GM23338 (cell line): ENCODE data around the gene ZBTB7A. TPM values are rescaled to one million over a fixed set of nuclear protein-coding genes. Genes with fewer than 3 reads are reported as not detected.

Experiments used
- POLR2AphosphoS5 ChIP-seq: IDR thresholded peaks from 2 replicates; pipeline ENCODE4 v1.6.1; 2016; ENCODE audit warnings: antibody characterized with exemption, low read depth
- STAT1 ChIP-seq: IDR thresholded peaks from one replicate; pipeline ENCODE4 v1.6.1; 2016; ENCODE audit warnings: antibody characterized with exemption; ENCODE audit not compliant: unreplicated experiment
- ZNF331 ChIP-seq: fragments of 250-450 bp; sonication (Bioruptor Pico); IDR thresholded peaks from 2 replicates; pipeline ENCODE4 v1.5.0; 2020; ENCODE audit warnings: low read depth, mild to moderate bottlenecking, moderate library complexity
- polyA plus RNA-seq: library from polyadenylated mRNA; unstranded; fragments of >200 nt; fragmentation: Nextera tagmentation; extraction: Ambion mirVana; gene quantifications from 2 replicates; pipeline ENCODE4 v1.2.1, GENCODE V29; 2016
- total RNA-seq: library from RNA; depleted of rRNA; stranded (reverse); fragments of >200 nt; shearing (Covaris generic); gene quantifications from 2 replicates; pipeline ENCODE4 v1.2.3, GENCODE V29; 2014
- TF ChIP-seq, protein P1 (sequence below): fragments of 250-450 bp; sonication (Bioruptor Pico); IDR thresholded peaks from 2 replicates; pipeline ENCODE4 v1.5.0; 2020; ENCODE audit warnings: mild to moderate bottlenecking, moderate library complexity
- TF ChIP-seq, protein P2 (sequence below), 2 experiments: fragments of 200-600 bp in 1 of 2; sonication (generic) in 1 of 2; conservative IDR thresholded peaks; 2 replicates each; pipeline versions ENCODE4 v1.5.1 to v1.6.1; 2016 to 2017; ENCODE audit warnings: antibody characterized with exemption in 2 of 2, low read depth in 2 of 2, mild to moderate bottlenecking in 2 of 2, moderate library complexity in 1 of 2
- TF ChIP-seq, protein P3 (sequence below): IDR thresholded peaks from 2 replicates; pipeline ENCODE4 v1.6.1; 2016; ENCODE audit warnings: antibody characterized with exemption
- TF ChIP-seq, protein P4 (sequence below): IDR thresholded peaks from one replicate; pipeline ENCODE4 v1.6.1; 2018; ENCODE audit warnings: antibody characterized with exemption; ENCODE audit not compliant: unreplicated experiment

Gene ZBTB7A
- total and polyA plus RNA-seq, 2 experiments from 2014 or later = 9.5 to 35.0 TPM

DNA sequence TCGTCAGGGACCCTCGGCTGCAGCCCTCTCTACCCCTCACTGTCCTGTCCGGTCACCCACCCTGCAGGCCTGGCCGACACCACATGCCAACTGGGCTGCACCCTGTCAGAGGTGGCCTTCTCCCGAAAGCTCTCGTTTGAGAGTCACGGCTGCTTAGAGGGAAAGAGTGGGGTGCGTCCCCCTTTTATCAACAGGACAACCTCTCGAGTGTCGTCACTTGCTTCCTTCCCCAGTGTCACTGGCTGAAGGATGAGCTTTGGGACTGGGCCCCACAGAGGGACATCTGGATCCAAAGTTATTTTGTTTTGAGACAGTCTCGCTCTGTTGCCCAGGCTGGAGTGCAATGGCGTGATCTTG is 28.8 kb upstream of the ZBTB7A start (continued):
- TF ChIP-seq, protein P1, sequence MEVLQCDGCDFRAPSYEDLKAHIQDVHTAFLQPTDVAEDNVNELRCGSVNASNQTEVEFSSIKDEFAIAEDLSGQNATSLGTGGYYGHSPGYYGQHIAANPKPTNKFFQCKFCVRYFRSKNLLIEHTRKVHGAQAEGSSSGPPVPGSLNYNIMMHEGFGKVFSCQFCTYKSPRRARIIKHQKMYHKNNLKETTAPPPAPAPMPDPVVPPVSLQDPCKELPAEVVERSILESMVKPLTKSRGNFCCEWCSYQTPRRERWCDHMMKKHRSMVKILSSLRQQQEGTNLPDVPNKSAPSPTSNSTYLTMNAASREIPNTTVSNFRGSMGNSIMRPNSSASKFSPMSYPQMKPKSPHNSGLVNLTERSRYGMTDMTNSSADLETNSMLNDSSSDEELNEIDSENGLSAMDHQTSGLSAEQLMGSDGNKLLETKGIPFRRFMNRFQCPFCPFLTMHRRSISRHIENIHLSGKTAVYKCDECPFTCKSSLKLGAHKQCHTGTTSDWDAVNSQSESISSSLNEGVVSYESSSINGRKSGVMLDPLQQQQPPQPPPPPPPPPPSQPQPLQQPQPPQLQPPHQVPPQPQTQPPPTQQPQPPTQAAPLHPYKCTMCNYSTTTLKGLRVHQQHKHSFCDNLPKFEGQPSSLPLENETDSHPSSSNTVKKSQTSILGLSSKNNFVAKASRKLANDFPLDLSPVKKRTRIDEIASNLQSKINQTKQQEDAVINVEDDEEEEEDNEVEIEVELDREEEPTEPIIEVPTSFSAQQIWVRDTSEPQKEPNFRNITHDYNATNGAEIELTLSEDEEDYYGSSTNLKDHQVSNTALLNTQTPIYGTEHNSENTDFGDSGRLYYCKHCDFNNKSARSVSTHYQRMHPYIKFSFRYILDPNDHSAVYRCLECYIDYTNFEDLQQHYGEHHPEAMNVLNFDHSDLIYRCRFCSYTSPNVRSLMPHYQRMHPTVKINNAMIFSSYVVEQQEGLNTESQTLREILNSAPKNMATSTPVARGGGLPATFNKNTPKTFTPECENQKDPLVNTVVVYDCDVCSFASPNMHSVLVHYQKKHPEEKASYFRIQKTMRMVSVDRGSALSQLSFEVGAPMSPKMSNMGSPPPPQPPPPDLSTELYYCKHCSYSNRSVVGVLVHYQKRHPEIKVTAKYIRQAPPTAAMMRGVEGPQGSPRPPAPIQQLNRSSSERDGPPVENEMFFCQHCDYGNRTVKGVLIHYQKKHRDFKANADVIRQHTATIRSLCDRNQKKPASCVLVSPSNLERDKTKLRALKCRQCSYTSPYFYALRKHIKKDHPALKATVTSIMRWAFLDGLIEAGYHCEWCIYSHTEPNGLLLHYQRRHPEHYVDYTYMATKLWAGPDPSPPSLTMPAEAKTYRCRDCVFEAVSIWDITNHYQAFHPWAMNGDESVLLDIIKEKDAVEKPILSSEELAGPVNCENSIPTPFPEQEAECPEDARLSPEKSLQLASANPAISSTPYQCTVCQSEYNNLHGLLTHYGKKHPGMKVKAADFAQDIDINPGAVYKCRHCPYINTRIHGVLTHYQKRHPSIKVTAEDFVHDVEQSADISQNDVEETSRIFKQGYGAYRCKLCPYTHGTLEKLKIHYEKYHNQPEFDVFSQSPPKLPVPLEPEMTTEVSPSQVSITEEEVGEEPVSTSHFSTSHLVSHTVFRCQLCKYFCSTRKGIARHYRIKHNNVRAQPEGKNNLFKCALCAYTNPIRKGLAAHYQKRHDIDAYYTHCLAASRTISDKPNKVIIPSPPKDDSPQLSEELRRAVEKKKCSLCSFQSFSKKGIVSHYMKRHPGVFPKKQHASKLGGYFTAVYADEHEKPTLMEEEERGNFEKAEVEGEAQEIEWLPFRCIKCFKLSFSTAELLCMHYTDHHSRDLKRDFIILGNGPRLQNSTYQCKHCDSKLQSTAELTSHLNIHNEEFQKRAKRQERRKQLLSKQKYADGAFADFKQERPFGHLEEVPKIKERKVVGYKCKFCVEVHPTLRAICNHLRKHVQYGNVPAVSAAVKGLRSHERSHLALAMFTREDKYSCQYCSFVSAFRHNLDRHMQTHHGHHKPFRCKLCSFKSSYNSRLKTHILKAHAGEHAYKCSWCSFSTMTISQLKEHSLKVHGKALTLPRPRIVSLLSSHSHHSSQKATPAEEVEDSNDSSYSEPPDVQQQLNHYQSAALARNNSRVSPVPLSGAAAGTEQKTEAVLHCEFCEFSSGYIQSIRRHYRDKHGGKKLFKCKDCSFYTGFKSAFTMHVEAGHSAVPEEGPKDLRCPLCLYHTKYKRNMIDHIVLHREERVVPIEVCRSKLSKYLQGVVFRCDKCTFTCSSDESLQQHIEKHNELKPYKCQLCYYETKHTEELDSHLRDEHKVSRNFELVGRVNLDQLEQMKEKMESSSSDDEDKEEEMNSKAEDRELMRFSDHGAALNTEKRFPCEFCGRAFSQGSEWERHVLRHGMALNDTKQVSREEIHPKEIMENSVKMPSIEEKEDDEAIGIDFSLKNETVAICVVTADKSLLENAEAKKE = no peak
- TF ChIP-seq, protein P2, sequence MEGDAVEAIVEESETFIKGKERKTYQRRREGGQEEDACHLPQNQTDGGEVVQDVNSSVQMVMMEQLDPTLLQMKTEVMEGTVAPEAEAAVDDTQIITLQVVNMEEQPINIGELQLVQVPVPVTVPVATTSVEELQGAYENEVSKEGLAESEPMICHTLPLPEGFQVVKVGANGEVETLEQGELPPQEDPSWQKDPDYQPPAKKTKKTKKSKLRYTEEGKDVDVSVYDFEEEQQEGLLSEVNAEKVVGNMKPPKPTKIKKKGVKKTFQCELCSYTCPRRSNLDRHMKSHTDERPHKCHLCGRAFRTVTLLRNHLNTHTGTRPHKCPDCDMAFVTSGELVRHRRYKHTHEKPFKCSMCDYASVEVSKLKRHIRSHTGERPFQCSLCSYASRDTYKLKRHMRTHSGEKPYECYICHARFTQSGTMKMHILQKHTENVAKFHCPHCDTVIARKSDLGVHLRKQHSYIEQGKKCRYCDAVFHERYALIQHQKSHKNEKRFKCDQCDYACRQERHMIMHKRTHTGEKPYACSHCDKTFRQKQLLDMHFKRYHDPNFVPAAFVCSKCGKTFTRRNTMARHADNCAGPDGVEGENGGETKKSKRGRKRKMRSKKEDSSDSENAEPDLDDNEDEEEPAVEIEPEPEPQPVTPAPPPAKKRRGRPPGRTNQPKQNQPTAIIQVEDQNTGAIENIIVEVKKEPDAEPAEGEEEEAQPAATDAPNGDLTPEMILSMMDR (conservative IDR thresholded peaks at IDR 0.05; ENCODE audit: low read depth in 2 of 2) = no peak
- TF ChIP-seq, protein P3, sequence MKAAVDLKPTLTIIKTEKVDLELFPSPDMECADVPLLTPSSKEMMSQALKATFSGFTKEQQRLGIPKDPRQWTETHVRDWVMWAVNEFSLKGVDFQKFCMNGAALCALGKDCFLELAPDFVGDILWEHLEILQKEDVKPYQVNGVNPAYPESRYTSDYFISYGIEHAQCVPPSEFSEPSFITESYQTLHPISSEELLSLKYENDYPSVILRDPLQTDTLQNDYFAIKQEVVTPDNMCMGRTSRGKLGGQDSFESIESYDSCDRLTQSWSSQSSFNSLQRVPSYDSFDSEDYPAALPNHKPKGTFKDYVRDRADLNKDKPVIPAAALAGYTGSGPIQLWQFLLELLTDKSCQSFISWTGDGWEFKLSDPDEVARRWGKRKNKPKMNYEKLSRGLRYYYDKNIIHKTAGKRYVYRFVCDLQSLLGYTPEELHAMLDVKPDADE = no peak
- no peak for TF ChIP-seq STAT1
- no peak for TF ChIP-seq POLR2AphosphoS5
- TF ChIP-seq ZNF331 = no peak
- TF ChIP-seq, protein P4, sequence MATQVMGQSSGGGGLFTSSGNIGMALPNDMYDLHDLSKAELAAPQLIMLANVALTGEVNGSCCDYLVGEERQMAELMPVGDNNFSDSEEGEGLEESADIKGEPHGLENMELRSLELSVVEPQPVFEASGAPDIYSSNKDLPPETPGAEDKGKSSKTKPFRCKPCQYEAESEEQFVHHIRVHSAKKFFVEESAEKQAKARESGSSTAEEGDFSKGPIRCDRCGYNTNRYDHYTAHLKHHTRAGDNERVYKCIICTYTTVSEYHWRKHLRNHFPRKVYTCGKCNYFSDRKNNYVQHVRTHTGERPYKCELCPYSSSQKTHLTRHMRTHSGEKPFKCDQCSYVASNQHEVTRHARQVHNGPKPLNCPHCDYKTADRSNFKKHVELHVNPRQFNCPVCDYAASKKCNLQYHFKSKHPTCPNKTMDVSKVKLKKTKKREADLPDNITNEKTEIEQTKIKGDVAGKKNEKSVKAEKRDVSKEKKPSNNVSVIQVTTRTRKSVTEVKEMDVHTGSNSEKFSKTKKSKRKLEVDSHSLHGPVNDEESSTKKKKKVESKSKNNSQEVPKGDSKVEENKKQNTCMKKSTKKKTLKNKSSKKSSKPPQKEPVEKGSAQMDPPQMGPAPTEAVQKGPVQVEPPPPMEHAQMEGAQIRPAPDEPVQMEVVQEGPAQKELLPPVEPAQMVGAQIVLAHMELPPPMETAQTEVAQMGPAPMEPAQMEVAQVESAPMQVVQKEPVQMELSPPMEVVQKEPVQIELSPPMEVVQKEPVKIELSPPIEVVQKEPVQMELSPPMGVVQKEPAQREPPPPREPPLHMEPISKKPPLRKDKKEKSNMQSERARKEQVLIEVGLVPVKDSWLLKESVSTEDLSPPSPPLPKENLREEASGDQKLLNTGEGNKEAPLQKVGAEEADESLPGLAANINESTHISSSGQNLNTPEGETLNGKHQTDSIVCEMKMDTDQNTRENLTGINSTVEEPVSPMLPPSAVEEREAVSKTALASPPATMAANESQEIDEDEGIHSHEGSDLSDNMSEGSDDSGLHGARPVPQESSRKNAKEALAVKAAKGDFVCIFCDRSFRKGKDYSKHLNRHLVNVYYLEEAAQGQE = no peak
